Endodermal cell (in vitro differentiated cells): ENCODE results near the gene CACNG1. TPM values are rescaled to one million over a fixed set of nuclear protein-coding genes. Genes with fewer than 3 reads are reported as not detected.
A peak's percentile ranks its signal among the peaks of the same experiment; 100 is the strongest.
"Not testable (repeated sequence)": the region's sequence is repeated elsewhere in the genome, so short reads cannot be mapped to it uniquely, and the experiment has no call there.

Experiments
- DNase-seq: peaks from one replicate; pipeline ENCODE4 v3.0.0-alpha.2; 2017
- H3K27ac ChIP-seq: 2 replicates; pipeline ENCODE4 v1.5.1; 2013; ENCODE audit warnings: mild to moderate bottlenecking, low read depth, low read length, moderate library complexity
- H3K27me3 ChIP-seq: 2 replicates; pipeline ENCODE4 v1.6.1; 2013; ENCODE audit warnings: mild to moderate bottlenecking, low read length, moderate library complexity; ENCODE audit not compliant: insufficient read depth, control insufficient read depth, poor library complexity, severe bottlenecking
- H3K36me3 ChIP-seq: 2 replicates; pipeline ENCODE4 v1.7.0; 2013; ENCODE audit warnings: mild to moderate bottlenecking, low read length, moderate library complexity; ENCODE audit not compliant: control insufficient read depth, insufficient read depth
- H3K4me1 ChIP-seq: one replicate; pipeline ENCODE4 v1.7.0; 2013; ENCODE audit warnings: low read length; ENCODE audit not compliant: control insufficient read depth, insufficient read depth
- H3K4me3 ChIP-seq: 2 replicates; pipeline ENCODE4 v1.5.1; 2013; ENCODE audit warnings: mild to moderate bottlenecking, low read length, moderate library complexity
- H3K9ac ChIP-seq: 2 replicates; pipeline ENCODE4 v1.6.1; 2013; ENCODE audit warnings: mild to moderate bottlenecking, low read length, moderate library complexity; ENCODE audit not compliant: poor library complexity, severe bottlenecking; ENCODE audit errors: extremely low read depth
- H3K9me3 ChIP-seq: 2 replicates; pipeline ENCODE4 v1.6.1; 2013; ENCODE audit warnings: mild to moderate bottlenecking, low read length, moderate library complexity; ENCODE audit not compliant: control insufficient read depth
- H3K27ac Mint-ChIP-seq: 2 replicates; pipeline ENCODE4 v1.8.0; 2020; ENCODE audit warnings: mixed read lengths
- H3K27me3 Mint-ChIP-seq: 2 replicates; pipeline ENCODE4 v1.8.0; 2021; ENCODE audit warnings: mild to moderate bottlenecking, mixed read lengths; ENCODE audit not compliant: insufficient read depth
- H3K36me3 Mint-ChIP-seq: 2 replicates; pipeline ENCODE4 v1.8.0; 2020; ENCODE audit warnings: low read depth, mixed read lengths
- H3K4me1 Mint-ChIP-seq: 2 replicates; pipeline ENCODE4 v1.8.0; 2020; ENCODE audit warnings: mixed read lengths
- H3K4me3 Mint-ChIP-seq: 2 replicates; pipeline ENCODE4 v1.8.0; 2020; ENCODE audit warnings: mild to moderate bottlenecking, moderate library complexity, mixed read lengths
- H3K9me3 Mint-ChIP-seq: 2 replicates; pipeline ENCODE4 v1.8.0; 2020; ENCODE audit warnings: mild to moderate bottlenecking, mixed read lengths
- CTCF ChIP-seq: fragments of 200-600 bp; sonication (generic); conservative IDR thresholded peaks from 2 replicates; pipeline ENCODE4 v1.5.0; 2021; ENCODE audit warnings: antibody characterized with exemption, mild to moderate bottlenecking
- WGBS, 2 experiments: methylation state at CpG; one replicate each; pipeline versions ENCODE4 v1.1.5 to v1.1.7; 2013; ENCODE audit warnings: missing lambda C conversion rate in 2 of 2, mixed read lengths in 1 of 2; ENCODE audit not compliant: insufficient coverage in 1 of 2, insufficient read length in 1 of 2; 5-methylcytosine and 5-hydroxymethylcytosine counted together
- total RNA-seq, 2 donors: library from RNA; stranded (reverse); fragmentation: NEBNext Ultra II Directional in 1 of 2; extraction: Animal tissue kit (Norgen Biotek cat#: 25700) in 1 of 2; gene quantifications; 2 replicates in 1 of 2; 3 replicates in 1 of 2; pipeline ENCODE4 v1.2.1, GENCODE V29; 2021

Gene CACNG1
- total RNA-seq, 2 donors from 2014 or later, result not detected

DNA sequence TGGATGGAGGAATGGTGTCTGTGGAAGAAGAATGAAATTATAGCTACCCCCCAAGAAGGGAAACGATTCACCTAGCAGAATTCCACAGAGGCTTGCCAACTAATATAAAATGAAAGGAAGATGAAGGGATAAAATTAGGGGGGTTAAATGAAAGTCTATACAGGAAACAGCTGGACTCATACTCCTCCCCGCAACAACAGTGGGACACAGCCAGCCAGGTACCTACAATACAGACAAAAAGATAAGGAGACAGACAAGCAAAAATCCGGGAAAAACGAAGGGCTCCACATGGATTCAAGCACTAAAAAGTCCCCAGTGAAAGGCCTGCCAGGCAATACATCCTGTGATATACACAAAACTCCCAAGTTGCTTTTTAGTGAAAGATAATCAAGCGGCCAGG is 47.9 kb downstream of the CACNG1 start:
- no peaks in the 10 kb centered on the region for H3K27me3 Mint-ChIP-seq
- H3K27ac Mint-ChIP-seq, result peak overlapping the region; percentile 28

GRCh38 chr17:67092710-67093109 is 48.4 kb downstream of the CACNG1 start:
- not testable (repeated sequence) for H3K27me3 ChIP-seq, H3K9me3 ChIP-seq, H3K4me3 ChIP-seq, H3K27me3 Mint-ChIP-seq, H3K4me1 Mint-ChIP-seq, DNase-seq, H3K9me3 Mint-ChIP-seq, H3K4me1 ChIP-seq, H3K4me3 Mint-ChIP-seq, H3K9ac ChIP-seq, H3K27ac ChIP-seq
- H3K27ac Mint-ChIP-seq, result peak overlapping the region; percentile 39
- WGBS, 2 experiments, result 81 to 100% methylated on average over 1 to 6 of the region's 7 CpGs
- peaks cover 41% of the 10 kb centered on the region for H3K36me3 Mint-ChIP-seq
- peaks cover 29% of the 10 kb centered on the region for H3K36me3 ChIP-seq

More for the DNA sequence above, 47.9 kb downstream of the CACNG1 start:
- Histone ChIP-seq H3K27me3 (no peaks in the 10 kb centered on the region), H3K27ac (no peak overlapping the region), H3K4me3 (no peak overlapping the region), H3K9me3 (peaks cover 10% of the 10 kb centered on the region), H3K36me3 (peaks cover 33% of the 10 kb centered on the region), H3K9ac (no peak overlapping the region), H3K4me1 (no peaks in the 10 kb centered on the region)
- no peaks in the 10 kb centered on the region for H3K4me1 Mint-ChIP-seq
- no peak for TF ChIP-seq CTCF
- no peak for DNase-seq
- 86 to 95% methylated on average over 3 to 5 of the region's 5 CpGs for WGBS, 2 experiments
- H3K36me3 Mint-ChIP-seq, result peaks cover 41% of the 10 kb centered on the region
- peaks cover 8% of the 10 kb centered on the region for H3K9me3 Mint-ChIP-seq
- no peak overlapping the region for H3K4me3 Mint-ChIP-seq

DNA sequence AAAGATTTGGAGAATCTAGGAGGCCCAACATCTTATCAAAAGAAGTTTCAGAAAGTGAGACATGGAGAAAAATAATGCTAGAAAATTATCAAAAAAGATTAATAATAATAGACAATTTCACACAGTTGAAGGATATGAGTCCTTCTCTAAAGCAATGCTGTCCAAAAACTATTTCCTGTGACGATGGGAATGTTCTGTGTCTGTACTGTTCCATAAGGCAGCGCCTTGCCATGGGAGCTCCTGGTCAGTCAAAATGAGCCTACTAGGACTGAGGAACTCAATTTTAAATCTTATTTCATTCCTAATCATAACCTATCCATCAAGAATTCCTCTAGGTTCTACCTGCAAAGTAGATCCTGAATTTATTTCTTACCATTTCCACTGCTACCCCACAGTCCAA is 49.0 kb downstream of the CACNG1 start:
- H3K4me3 ChIP-seq, result no peak overlapping the region
- Mint-ChIP-seq H3K4me1 (no peaks in the 10 kb centered on the region), H3K36me3 (peaks cover 44% of the 10 kb centered on the region), H3K27ac (peak overlapping the region; percentile 39), H3K9me3 (peaks cover 8% of the 10 kb centered on the region), H3K27me3 (no peaks in the 10 kb centered on the region), H3K4me3 (no peak overlapping the region)
- no peaks in the 10 kb centered on the region for H3K4me1 ChIP-seq
- peaks cover 23% of the 10 kb centered on the region for H3K36me3 ChIP-seq
- H3K27ac ChIP-seq, result no peak overlapping the region
- WGBS, 2 experiments, result 97 to 100% methylated on average over 2 of the region's 2 CpGs
- H3K9me3 ChIP-seq, result peaks cover 10% of the 10 kb centered on the region
- H3K9ac ChIP-seq, result no peak overlapping the region
- DNase-seq, result no peak
- H3K27me3 ChIP-seq, result no peaks in the 10 kb centered on the region
- TF ChIP-seq CTCF, result no peak

DNA sequence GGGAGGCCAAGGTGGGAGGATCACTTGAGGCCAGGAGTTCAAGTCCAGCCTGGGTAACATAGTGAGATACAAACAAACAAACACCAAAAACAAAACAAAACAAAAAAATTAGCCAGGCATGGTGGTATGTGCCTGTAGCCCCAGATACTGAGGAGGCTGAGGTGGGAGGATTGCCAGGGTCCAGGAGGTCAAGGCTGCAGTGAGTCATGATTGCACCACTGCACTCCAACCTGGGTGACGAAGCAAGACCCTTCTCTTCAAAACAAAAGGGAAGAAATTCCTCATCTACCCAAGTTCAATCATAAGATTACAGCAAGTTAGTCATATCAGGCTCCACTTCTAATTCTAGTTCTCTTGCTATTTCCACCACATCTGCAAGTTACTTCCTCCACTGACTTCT is 50.9 kb downstream of the CACNG1 start:
- H3K9ac ChIP-seq, H3K4me3 Mint-ChIP-seq, H3K27me3 ChIP-seq, H3K27ac Mint-ChIP-seq, H3K4me1 ChIP-seq, H3K27me3 Mint-ChIP-seq, H3K4me1 Mint-ChIP-seq, H3K4me3 ChIP-seq, H3K27ac ChIP-seq, H3K9me3 ChIP-seq, DNase-seq, H3K9me3 Mint-ChIP-seq: not testable (repeated sequence)
- WGBS, 2 experiments, result 48% methylated on average over 1 of the region's 1 CpG; no CpG with 5 or more reads in 1 of the 2 experiments
- peaks cover 24% of the 10 kb centered on the region for H3K36me3 ChIP-seq
- H3K36me3 Mint-ChIP-seq, result peaks cover 39% of the 10 kb centered on the region
